NCI-H2227 (cell line): ENCODE data around the gene PLEKHG4B.

Source experiments
- DNase-seq: peaks from one replicate; lab custom pipeline; 2025; ENCODE audit not compliant: unreplicated experiment; lab: John Stamatoyannopoulos, UW

Gene PLEKHG4B

GRCh38 chr5:186091-187041, 94.4 kb downstream of the PLEKHG4B start:
- DNase-seq = no peak

- DNase-seq = no peak
Measured at GRCh38 chr5:187042-187431, 95.1 kb downstream of the PLEKHG4B start.

GRCh38 chr5:187617-188451, 95.9 kb downstream of the PLEKHG4B start:
- peak; percentile 25 for DNase-seq

- DNase-seq = peak; percentile 92
Measured at GRCh38 chr5:188488-189481, 96.8 kb downstream of the PLEKHG4B start.

GRCh38 chr5:189486-189885, 97.5 kb downstream of the PLEKHG4B start:
- DNase-seq = no peak

- no peak for DNase-seq
Measured at GRCh38 chr5:189976-190365, 98.0 kb downstream of the PLEKHG4B start.

- DNase-seq = no peak
Measured at GRCh38 chr5:190366-191035, 98.5 kb downstream of the PLEKHG4B start.

GRCh38 chr5:191036-191948, 99.3 kb downstream of the PLEKHG4B start, which contains the start of gene LRRC14B:
LRRC14B (plus strand) TSS chr5:191495; CDS start chr5:191539, 44 bp downstream.
- DNase-seq = no peak

GRCh38 chr5:191949-192690, 100.2 kb downstream of the PLEKHG4B start:
- DNase-seq = no peak

GRCh38 chr5:192691-192969, 100.7 kb downstream of the PLEKHG4B start:
- DNase-seq = no peak

- no peak for DNase-seq
Measured at GRCh38 chr5:192970-193831, 101.2 kb downstream of the PLEKHG4B start.

- no peak for DNase-seq
Measured at GRCh38 chr5:194102-194501, 102.1 kb downstream of the PLEKHG4B start.

- no peak for DNase-seq
Measured at GRCh38 chr5:194603-195209, 102.7 kb downstream of the PLEKHG4B start.

GRCh38 chr5:195401-196160, 103.6 kb downstream of the PLEKHG4B start:
- DNase-seq = no peak

- DNase-seq = no peak
Measured at GRCh38 chr5:196350-196749, 104.4 kb downstream of the PLEKHG4B start.

- peak; percentile 43 for DNase-seq
Measured at GRCh38 chr5:197031-197430, 105.1 kb downstream of the PLEKHG4B start.
